GM23248 (cell line): Measurements from ENCODE around the gene CBX3. TPM values are rescaled to one million over a fixed set of nuclear protein-coding genes. Genes with fewer than 3 reads are reported as not detected.

Experiments used
- DNase-seq: peaks from one replicate; pipeline ENCODE4 v3.0.0-alpha.2; 2015
- H2AFZ ChIP-seq: fragments of 200-600 bp; sonication (generic); 2 replicates; pipeline ENCODE4 v1.6.1; 2016; ENCODE audit warnings: antibody characterized with exemption
- H3F3A ChIP-seq: fragments of 200-600 bp; sonication (generic); 2 replicates; pipeline ENCODE4 v1.6.1; 2016; ENCODE audit warnings: mild to moderate bottlenecking, antibody characterized with exemption, mixed run types; ENCODE audit not compliant: insufficient read depth
- H3K27ac ChIP-seq: fragments of 200-600 bp; sonication (generic); 2 replicates; pipeline ENCODE4 v1.5.1; 2016; ENCODE audit warnings: mild to moderate bottlenecking
- H3K27me3 ChIP-seq: fragments of 200-600 bp; sonication (generic); replicated peaks from 2 replicates; pipeline ENCODE4 v1.6.1; 2016; ENCODE audit warnings: mild to moderate bottlenecking; ENCODE audit not compliant: insufficient read depth
- H3K36me3 ChIP-seq: fragments of 200-600 bp; sonication (generic); 2 replicates; pipeline ENCODE4 v1.6.1; 2016; ENCODE audit warnings: low read depth, mild to moderate bottlenecking
- H3K4me1 ChIP-seq: fragments of 200-600 bp; sonication (generic); 2 replicates; pipeline ENCODE4 v1.6.1; 2016; ENCODE audit warnings: mild to moderate bottlenecking; ENCODE audit not compliant: insufficient read depth
- H3K4me2 ChIP-seq: fragments of 200-600 bp; sonication (generic); one replicate; pipeline ENCODE4 v1.6.1; 2016; ENCODE audit warnings: mild to moderate bottlenecking; ENCODE audit not compliant: unreplicated experiment
- H3K4me3 ChIP-seq: fragments of 200-600 bp; sonication (generic); 2 replicates; pipeline ENCODE4 v1.5.1; 2016; ENCODE audit warnings: mild to moderate bottlenecking
- H3K79me2 ChIP-seq: fragments of 200-600 bp; sonication (generic); 2 replicates; pipeline ENCODE4 v1.6.1; 2016; ENCODE audit warnings: mild to moderate bottlenecking; ENCODE audit not compliant: insufficient read depth
- H3K9ac ChIP-seq: fragments of 200-600 bp; sonication (generic); 2 replicates; pipeline ENCODE4 v1.6.1; 2016; ENCODE audit warnings: mild to moderate bottlenecking
- H3K9me2 ChIP-seq: fragments of 200-600 bp; sonication (generic); 2 replicates; pipeline ENCODE4 v1.6.1; 2016; ENCODE audit warnings: mixed run types, mild to moderate bottlenecking, moderate library complexity; ENCODE audit not compliant: insufficient read depth
- H3K9me3 ChIP-seq: fragments of 200-600 bp; sonication (generic); one replicate; pipeline ENCODE4 v1.6.1; 2017; ENCODE audit warnings: low read depth
- H4K20me1 ChIP-seq: fragments of 200-600 bp; sonication (generic); 2 replicates; pipeline ENCODE4 v1.6.0; 2016; ENCODE audit not compliant: insufficient read depth
- EZH2 ChIP-seq: fragments of 200-600 bp; sonication (generic); IDR thresholded peaks from 2 replicates; pipeline ENCODE4 v1.6.1; 2018; ENCODE audit warnings: antibody characterized with exemption, mild to moderate bottlenecking; ENCODE audit not compliant: insufficient read depth, poor library complexity, severe bottlenecking
- EZH2phosphoT487 ChIP-seq: fragments of 200-600 bp; sonication (generic); IDR thresholded peaks from 2 replicates; pipeline ENCODE4 v1.6.1; 2018; ENCODE audit warnings: antibody characterized with exemption, moderate library complexity, mild to moderate bottlenecking, low read depth; ENCODE audit not compliant: insufficient read depth
- WGBS, 2 experiments: methylation state at CpG; one replicate each; pipeline ENCODE4 v1.1.6; 2015 to 2017; ENCODE audit warnings: low lambda C conversion rate in 2 of 2, low coverage in 1 of 2; ENCODE audit errors: missing lambda C conversion rate in 2 of 2; 5-methylcytosine and 5-hydroxymethylcytosine counted together
- in situ Hi-C: fragments of 300-500 bp; cut with MboI; formaldehyde crosslinking; loops from 2 replicates; pipeline ENCODE4 v1.15.0; 2020
- polyA plus RNA-seq: library from polyadenylated mRNA; unstranded; fragments of >200 nt; fragmentation: Nextera tagmentation; extraction: Ambion mirVana; gene quantifications from 2 replicates; pipeline ENCODE4 v1.2.1, GENCODE V29; 2016
- total RNA-seq: library from RNA; depleted of rRNA; stranded (reverse); fragments of >200 nt; shearing (Covaris generic); gene quantifications from 2 replicates; pipeline ENCODE4 v1.2.3, GENCODE V29; 2014

Gene CBX3
- total and polyA plus RNA-seq, 2 experiments from 2014 or later, result 73.3 to 122 TPM

DNA sequence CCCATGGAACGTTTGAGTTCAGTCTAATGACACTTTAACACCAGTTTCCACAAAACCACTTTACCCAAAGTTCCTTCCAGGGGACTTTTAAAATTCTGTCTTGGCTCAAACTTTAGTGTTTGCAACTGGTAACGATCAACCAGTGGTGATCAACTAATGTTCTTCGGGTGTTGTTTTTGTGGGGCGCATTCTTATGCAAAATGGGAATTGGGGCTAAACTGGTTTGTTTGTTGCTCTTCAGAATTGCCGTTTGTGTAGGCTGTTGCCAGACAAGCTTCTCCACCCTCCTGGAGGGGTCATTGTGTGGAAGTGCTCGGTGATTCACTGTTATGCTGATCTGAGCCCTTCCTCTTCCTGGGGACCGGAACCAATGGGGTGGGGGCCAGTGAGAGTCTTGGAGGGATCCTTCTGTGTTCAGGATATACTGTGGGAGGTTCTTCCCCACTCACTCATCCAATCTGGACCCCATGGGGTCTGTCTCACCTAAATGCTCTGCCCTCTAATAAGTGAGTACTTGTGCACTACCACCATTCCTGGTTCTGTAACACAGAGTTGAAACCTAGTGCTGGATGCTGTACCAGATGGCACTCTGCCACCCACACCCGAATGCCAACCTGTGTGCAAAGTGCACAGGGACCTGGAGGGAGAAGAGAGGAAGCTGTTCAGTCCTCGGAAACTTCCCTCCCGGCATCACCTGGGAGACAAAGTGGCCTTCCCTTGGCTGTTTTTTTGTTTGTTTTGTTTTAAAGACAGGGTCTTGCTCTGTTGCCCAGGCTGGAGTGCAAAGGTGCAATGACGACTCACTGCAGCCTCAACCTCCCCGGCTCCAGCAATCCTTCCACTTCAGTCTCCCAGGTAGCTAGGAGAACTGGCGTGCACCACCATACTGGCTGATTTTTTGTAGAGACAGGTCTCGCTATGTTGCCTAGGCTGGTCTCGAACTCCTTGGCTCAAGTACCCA lies 47.4 kb upstream of the CBX3 start:
- no peak for TF ChIP-seq EZH2phosphoT487
- no peak for TF ChIP-seq EZH2
- Histone ChIP-seq H3K4me2 (no peak overlapping the region), H4K20me1 (no peaks in the 10 kb centered on the region), H3K36me3 (no peaks in the 10 kb centered on the region), H2AFZ (no peak overlapping the region), H3K9ac (no peak overlapping the region), H3K9me2 (no peaks in the 10 kb centered on the region), H3K79me2 (no peaks in the 10 kb centered on the region), H3F3A (peaks cover 21% of the 10 kb centered on the region), H3K27ac (no peak overlapping the region), H3K27me3 (peaks cover 28% of the 10 kb centered on the region), H3K9me3 (no peaks in the 10 kb centered on the region), H3K4me1 (peaks cover 23% of the 10 kb centered on the region), H3K4me3 (no peak overlapping the region)
- in situ Hi-C loops, result no loop called here
- DNase-seq, result no peak
- 73 to 77% methylated on average over 15 of the region's 15 CpGs for WGBS, 2 experiments

DNA sequence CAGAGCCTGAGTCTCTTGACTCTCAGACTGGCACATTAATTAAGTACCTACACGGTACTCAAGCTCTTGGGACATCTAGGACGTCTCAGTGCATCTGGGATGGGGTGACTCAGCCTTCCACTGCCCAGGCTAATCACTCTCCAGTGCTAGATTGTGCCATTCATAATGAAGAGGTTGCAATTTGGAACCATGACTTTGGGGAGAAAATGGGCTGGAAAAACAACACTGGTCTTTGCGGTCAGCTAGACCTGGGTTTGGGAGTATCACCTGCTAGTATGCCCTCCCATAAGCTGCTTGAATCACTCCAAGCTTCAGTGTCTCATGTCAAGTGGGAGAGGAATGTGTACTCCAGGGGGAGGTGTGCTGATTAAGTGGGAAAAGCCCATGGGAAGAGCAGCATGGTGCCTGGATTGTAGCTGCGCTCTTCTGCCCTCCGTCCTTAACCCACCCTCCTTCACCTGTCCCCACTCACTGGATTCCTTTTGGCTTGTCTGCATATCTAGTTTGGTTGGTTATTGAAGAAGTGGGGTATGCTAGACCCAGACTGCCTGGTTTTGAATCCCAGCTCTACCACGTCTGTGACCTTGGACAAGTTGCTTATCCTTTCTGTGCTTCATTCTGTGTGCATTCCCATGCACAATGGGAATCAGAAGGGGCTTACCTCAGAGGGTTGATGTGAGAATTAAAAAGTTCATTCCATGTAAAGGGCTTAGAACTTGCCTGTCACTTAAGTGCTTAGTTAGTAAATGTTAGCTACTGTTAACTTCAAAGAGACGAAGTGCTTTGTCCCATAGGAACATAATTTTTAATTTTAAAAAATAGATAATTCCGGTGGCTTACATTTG lies 45.8 kb upstream of the CBX3 start:
- 45 to 48% methylated on average over 8 of the region's 8 CpGs for WGBS, 2 experiments
- H3K9ac ChIP-seq, result peak overlapping the region; percentile 25; the same call in 1 of the 2 replicates
- no peaks in the 10 kb centered on the region for H3K9me3 ChIP-seq
- no peaks in the 10 kb centered on the region for H4K20me1 ChIP-seq
- H3K4me2 ChIP-seq, result peak overlapping the region; percentile 76
- TF ChIP-seq EZH2 (no peak), EZH2phosphoT487 (no peak)
- in situ Hi-C loops, result no loop called here
- peaks cover 30% of the 10 kb centered on the region for H3K4me1 ChIP-seq
- no peaks in the 10 kb centered on the region for H3K9me2 ChIP-seq
- peak overlapping the region; percentile 48 for H3K27ac ChIP-seq
- DNase-seq, result peak; percentile 69
- peaks cover 26% of the 10 kb centered on the region for H3F3A ChIP-seq
- peaks cover 13% of the 10 kb centered on the region; the same call in 1 of the 2 replicates for H3K27me3 ChIP-seq
- no peaks in the 10 kb centered on the region for H3K36me3 ChIP-seq
- H3K79me2 ChIP-seq, result no peaks in the 10 kb centered on the region
- H2AFZ ChIP-seq, result no peak overlapping the region
- H3K4me3 ChIP-seq, result peak overlapping the region; percentile 57

DNA sequence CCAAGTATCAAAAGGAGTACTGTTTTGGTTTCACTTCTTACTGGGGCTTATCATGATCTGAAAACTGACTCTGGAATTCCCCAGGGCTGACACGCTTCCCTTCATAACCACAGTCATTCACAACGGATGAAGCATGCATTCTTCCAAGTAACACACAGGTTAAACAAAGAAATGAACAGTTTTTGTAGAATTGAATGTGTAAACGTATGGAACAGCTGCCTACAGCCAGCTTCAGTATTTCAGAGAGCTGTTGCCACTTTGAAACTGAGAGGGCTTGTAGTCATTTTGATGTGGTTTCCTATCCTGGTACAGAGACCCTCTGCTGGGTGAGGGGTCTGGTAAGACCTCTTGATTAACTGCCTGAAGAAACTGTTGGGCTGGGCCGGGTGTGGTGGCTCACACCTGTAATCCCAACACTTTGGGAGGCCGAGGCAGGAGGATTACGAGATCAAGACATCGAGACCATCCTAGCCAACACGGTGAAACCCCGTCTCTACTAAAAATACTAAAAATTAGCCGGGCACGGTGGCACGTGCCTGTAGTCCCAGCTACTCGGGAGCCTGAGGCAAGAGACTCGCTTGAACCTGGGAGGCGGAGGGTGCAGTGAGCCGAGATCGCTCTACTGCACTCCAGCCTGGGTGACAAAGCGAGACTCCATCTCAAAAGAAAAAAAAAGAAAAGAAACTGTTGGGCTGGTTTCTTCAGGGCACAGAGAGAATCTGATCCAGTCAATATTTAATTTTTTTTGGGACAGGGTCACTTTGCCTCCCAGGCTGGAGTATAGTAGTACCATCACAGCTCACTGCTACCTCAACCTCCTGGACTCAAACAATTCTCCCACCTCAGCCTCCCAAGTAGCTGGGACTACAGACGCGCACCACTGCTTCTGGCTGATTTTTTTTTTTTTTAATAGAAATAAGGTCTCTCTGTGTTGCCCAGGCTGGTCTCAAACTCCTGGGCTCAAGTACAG lies 44.8 kb upstream of the CBX3 start:
- Histone ChIP-seq H2AFZ (no peak overlapping the region), H3F3A (peaks cover 26% of the 10 kb centered on the region), H3K36me3 (no peaks in the 10 kb centered on the region), H3K4me2 (peak overlapping the region; percentile 76), H3K9ac (peak overlapping the region; percentile 25; the same call in 1 of the 2 replicates), H4K20me1 (no peaks in the 10 kb centered on the region), H3K27ac (peak overlapping the region; percentile 48), H3K27me3 (peaks cover 3% of the 10 kb centered on the region; the same call in 1 of the 2 replicates), H3K4me1 (peaks cover 30% of the 10 kb centered on the region), H3K9me3 (no peaks in the 10 kb centered on the region), H3K9me2 (no peaks in the 10 kb centered on the region), H3K79me2 (no peaks in the 10 kb centered on the region), H3K4me3 (peak overlapping the region; percentile 57)
- no peak for TF ChIP-seq EZH2phosphoT487
- 72 to 77% methylated on average over 20 of the region's 20 CpGs for WGBS, 2 experiments
- in situ Hi-C loops, result no loop called here
- peak; percentile 89 for DNase-seq
